ENCODE data around the gene TMEM14C.

Gene TMEM14C

GRCh38 chr6:10763006-10763405 is 40.1 kb downstream of the TMEM14C start:
- DNase-seq (ENCODE audit: low read depth) = no peak

GRCh38 chr6:10769419-10769818 is 46.5 kb downstream of the TMEM14C start:
- no peak for DNase-seq (ENCODE audit: low read depth)

DNA sequence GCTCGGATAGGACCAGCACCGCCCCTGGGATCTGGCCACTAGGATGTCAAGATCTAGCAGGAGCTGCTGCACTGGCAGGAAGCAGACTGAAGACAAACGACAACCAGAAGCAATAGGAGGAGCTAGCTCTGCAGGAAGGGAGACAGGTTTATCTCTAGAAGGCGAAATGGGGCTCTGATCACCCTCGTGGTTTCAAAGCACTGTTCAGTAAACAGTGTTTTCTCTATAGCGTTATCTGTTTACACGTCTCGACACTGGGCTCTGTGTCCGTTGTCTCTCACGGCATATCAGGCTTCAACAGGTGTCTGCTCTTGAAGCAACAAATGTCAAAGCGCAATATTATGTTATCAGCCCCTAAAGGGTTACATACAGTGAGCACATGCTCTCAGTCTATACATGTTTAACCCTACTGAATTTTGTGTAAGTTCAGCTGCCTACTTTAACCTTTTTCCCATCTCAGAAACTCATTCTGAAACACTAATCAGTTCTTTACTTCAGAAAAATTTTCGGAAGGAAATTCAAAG is 48.6 kb downstream of the TMEM14C start:
- DNase-seq (ENCODE audit: low read depth) = no peak

DNA sequence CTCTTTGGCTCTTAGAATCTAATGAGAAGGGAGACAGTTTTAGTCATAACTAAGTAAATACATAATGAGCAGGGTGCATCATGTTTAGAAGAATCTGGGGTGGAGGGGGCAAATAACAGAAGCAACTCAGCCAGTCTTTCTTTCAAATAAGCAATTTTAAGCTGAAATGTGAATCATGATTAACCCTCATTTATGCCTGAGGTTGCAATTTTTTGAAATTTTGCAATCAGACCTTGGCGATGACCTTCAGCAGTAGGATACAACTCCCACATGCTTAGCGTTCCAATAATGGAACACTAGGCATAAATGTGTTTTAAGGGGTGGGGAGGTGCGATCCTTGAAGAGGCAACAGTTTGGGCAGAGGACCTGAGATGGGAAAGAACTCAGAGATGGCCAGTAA is 55.4 kb downstream of the TMEM14C start:
- DNase-seq (ENCODE audit: low read depth) = no peak

DNA sequence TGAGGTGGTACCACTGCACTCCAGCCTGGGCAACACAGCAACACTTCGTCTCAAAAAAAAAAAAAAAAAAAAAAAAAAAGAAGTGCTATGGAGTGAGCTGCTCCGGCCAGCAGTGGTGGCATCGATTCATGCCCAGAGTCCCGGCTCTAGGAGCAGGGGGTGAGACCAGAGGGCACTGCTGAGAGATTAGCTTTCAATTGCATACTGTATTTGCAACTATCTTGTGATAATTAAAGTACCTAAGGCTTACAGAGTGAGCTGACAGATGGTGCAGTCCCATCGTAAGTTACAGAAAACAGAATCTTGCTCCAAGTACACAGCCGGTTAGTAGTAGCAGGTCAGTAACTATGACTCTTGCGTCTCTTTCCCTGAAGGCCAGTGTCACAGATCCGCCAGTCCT is 56.2 kb downstream of the TMEM14C start:
- DNase-seq (ENCODE audit: low read depth) = no peak

All from GM04504 (cell line).